B cell (primary cell): Measurements from ENCODE around the gene SOX6.

Experiments
- EZH2 ChIP-seq: IDR thresholded peaks from 2 replicates; pipeline ENCODE4 v1.6.1; 2012; ENCODE audit warnings: borderline replicate concordance, low read depth, mild to moderate bottlenecking, moderate library complexity, low read length; ENCODE audit not compliant: insufficient read depth, poor library complexity, severe bottlenecking
- TF ChIP-seq, protein P1 (sequence below): fragments of 200-600 bp; IDR thresholded peaks from one replicate; pipeline ENCODE4 v1.8.0; 2022; ENCODE audit warnings: antibody characterized with exemption, mild to moderate bottlenecking

DNA sequence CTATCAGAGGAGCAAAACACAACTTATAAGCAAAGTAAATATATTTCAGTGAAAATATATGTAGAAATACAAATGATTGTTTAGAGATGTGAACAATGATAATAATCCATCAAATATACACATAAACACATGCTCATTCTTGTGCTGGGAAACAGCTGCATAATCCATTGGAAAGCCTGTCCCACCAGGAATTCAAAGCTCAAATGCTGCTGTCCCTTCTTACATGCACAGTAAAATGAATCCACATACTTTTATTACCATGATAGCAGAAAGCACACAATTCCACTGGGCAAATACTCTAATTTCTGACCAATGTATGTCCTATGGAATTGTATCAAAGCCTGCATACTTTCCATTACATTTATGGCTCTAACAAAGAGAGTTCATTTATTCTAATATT is 44.5 kb downstream of the SOX6 start:
- TF ChIP-seq, protein P1, sequence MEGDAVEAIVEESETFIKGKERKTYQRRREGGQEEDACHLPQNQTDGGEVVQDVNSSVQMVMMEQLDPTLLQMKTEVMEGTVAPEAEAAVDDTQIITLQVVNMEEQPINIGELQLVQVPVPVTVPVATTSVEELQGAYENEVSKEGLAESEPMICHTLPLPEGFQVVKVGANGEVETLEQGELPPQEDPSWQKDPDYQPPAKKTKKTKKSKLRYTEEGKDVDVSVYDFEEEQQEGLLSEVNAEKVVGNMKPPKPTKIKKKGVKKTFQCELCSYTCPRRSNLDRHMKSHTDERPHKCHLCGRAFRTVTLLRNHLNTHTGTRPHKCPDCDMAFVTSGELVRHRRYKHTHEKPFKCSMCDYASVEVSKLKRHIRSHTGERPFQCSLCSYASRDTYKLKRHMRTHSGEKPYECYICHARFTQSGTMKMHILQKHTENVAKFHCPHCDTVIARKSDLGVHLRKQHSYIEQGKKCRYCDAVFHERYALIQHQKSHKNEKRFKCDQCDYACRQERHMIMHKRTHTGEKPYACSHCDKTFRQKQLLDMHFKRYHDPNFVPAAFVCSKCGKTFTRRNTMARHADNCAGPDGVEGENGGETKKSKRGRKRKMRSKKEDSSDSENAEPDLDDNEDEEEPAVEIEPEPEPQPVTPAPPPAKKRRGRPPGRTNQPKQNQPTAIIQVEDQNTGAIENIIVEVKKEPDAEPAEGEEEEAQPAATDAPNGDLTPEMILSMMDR = no peak
- TF ChIP-seq EZH2 = no peak
